HUES6 (cell line): ENCODE measurements around the gene TRIP10.

ENCODE experiments used
- H3K27ac ChIP-seq: 2 replicates; pipeline ENCODE4 v1.7.0; 2013; ENCODE audit warnings: low read depth, mild to moderate bottlenecking, low read length, inconsistent platforms
- H3K27me3 ChIP-seq: 2 replicates; pipeline ENCODE4 v1.6.1; 2013; ENCODE audit warnings: low read length; ENCODE audit not compliant: control insufficient read depth, insufficient read depth
- H3K36me3 ChIP-seq: 2 replicates; pipeline ENCODE4 v1.6.1; 2013; ENCODE audit warnings: low read length; ENCODE audit not compliant: control insufficient read depth, insufficient read depth
- H3K4me1 ChIP-seq: 2 replicates; pipeline ENCODE4 v1.6.1; 2013; ENCODE audit warnings: low read length; ENCODE audit not compliant: control insufficient read depth, insufficient read depth
- H3K4me3 ChIP-seq: 2 replicates; pipeline ENCODE4 v1.5.1; 2013; ENCODE audit warnings: low read depth, low read length
- H3K9ac ChIP-seq: one replicate; pipeline ENCODE4 v1.6.1; 2013; ENCODE audit warnings: mild to moderate bottlenecking, low read length
- H3K9me3 ChIP-seq: 2 replicates; pipeline ENCODE4 v1.6.1; 2013; ENCODE audit warnings: low read depth, low read length; ENCODE audit not compliant: control insufficient read depth, insufficient read depth

TRIP10 gene

GRCh38 chr19:6800991-6801484, 61.6 kb downstream of the TRIP10 start:
- Histone ChIP-seq H3K9me3 (0 out of 2 replicates have a peak, but pooled peaks cover 2% of the 10 kb centered on the region), H3K36me3 (no peaks in the 10 kb centered on the region), H3K27ac (peak overlapping the region; percentile 84), H3K9ac (peak overlapping the region; percentile 56), H3K27me3 (no peaks in the 10 kb centered on the region), H3K4me3 (peak overlapping the region; percentile 31; the same call in 1 of the 2 replicates), H3K4me1 (peaks cover 17% of the 10 kb centered on the region)
